Measurements from ENCODE around the gene AIP. TPM values are rescaled to one million over a fixed set of nuclear protein-coding genes. Genes with fewer than 3 reads are reported as not detected.

Gene AIP
- total and polyA plus RNA-seq, 2 donors (not counting 3 experiments of a cell fraction or from before 2014, with no cell fraction given), result 46.3 to 114 TPM

DNA sequence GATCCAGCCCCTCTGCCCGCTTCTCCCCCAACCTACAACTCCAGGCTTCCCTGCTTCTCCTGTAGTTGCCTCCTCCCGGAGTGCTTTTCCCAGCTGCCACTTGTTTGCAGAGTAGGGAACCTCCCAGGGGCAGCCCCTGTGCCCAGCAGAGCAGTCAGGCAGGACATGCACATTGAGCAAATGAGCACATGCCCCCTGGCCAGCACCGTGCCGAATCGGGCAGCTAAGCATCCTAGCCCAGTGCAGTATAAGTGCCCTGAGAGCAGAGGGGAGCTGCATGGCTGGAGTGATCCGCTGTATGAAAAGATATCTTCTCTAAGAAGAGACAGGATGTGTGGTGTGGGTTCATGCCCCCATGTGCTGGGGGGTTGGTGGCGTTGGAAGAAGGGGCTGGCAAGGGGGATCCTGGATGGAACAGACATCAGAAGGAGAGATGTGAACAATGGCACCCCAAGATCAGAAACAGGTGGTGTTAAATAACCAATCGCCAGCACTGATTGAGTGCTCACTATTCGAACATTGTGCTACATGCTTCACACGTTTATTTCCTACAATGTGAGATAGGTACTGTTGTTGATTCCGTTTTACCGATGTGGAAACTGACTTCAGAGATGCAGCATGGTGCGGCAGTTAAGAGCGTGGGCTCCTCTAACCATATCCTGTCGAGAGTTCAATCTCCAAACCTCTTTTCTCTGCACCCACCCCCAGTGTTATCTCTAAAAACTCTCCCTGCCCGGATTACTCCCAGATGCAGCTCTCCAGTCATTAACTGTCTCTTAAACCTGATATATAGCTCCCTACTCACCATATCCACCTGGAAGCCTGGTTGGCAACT, 1.2 kb downstream of the AIP start:
- Histone ChIP-seq H3K36me3 (ENCODE audit: control insufficient read depth in 2 of 2, extremely low read depth in 1 of 2, insufficient read depth in 2 of 2, low read length in 2 of 2) (peaks cover 0 to 1% of the 10 kb centered on the region in 2 experiments), H2AFZ (ENCODE audit: low read depth, low read length) (no peak overlapping the region), H3K4me1 (ENCODE audit: control insufficient read depth, extremely low read depth, insufficient read depth, low read length) (no peaks in the 10 kb centered on the region), H4K20me1 (replicated peaks; ENCODE audit: control insufficient read depth, extremely low read depth, insufficient read depth, low read length) (no peaks in the 10 kb centered on the region), H3K9ac (replicated peaks; ENCODE audit: extremely low read depth, insufficient read depth, low read length) (no peak overlapping the region), H3K9me1 (replicated peaks; ENCODE audit: control insufficient read depth, extremely low read depth, insufficient read depth, low read length) (no peaks in the 10 kb centered on the region), H3K27me3 (ENCODE audit: control insufficient read depth in 2 of 2, insufficient read depth in 2 of 2, low read length in 2 of 2) (no peaks in the 10 kb centered on the region), H3K79me2 (ENCODE audit: control insufficient read depth, insufficient read depth, low read length) (no peaks in the 10 kb centered on the region), H3K4me2 (ENCODE audit: insufficient read depth, low read length) (no peak overlapping the region), H3K4me3 (replicated peaks in 1 of 3; ENCODE audit: insufficient read depth in 1 of 3, low read depth in 1 of 3, low read length in 3 of 3) (no peak overlapping the region), H3K9me3 (replicated peaks; ENCODE audit: control insufficient read depth, insufficient read depth, low read length) (no peaks in the 10 kb centered on the region), H3K27ac (ENCODE audit: insufficient read depth, low read depth, low read length) (no peak overlapping the region)
- TF ChIP-seq FOS (IDR thresholded peaks at IDR 0.05; ENCODE audit: borderline replicate concordance, insufficient read depth, low read length), result no peak
- intact Hi-C loops (cut with micrococcal nuclease), result loop anchor here (1.0 kb wide), 3 partner anchors 15 to 41 kb away; partner anchors contain the start of genes CORO1B and TMEM134
- ChIA-PET CTCF (no interaction called here), POLR2A (no interaction called here)
- DNase-seq (ENCODE audit: low read depth, low spot score), result no peak
- dilution Hi-C loops (cut with MboI; ENCODE audit: extremely low pct_ligation_motif_present, low sequenced_read_pairs), result no loop called here
- no peak for FAIRE-seq
- no TSS peak for BruUV-seq (replicated peaks)

DNA sequence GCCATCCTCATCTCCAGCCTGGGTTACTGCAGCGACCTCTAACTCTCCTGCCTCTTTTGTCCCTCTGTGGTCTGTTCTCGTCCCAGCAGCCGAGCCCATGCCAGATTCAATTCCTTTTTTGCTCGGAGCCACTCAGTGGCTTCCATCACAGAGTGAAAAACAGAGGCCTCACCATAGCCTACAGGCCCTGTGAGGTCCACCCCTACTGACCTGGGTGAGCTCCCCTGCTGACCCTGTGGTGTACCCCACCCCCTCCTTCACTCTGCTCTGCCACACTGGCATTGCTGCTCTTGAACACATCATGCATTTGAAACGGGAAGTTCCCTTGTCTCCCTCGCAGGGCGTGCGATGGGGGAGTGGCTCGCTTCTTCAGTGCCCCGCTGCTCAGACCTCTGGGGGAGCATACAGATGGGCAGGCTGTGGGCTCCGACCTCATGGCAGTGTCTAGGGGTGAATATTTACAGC, 2.1 kb downstream of the AIP start:
- ChIA-PET POLR2A (no interaction called here), CTCF (no interaction called here)
- H3K4me3 ChIP-seq (replicated peaks in 1 of 3; ENCODE audit: insufficient read depth in 1 of 3, low read depth in 1 of 3, low read length in 3 of 3), result no peak overlapping the region
- H3K9ac ChIP-seq (replicated peaks; ENCODE audit: extremely low read depth, insufficient read depth, low read length), result no peak overlapping the region
- no TSS peak for BruUV-seq (replicated peaks)
- no peaks in the 10 kb centered on the region for H4K20me1 ChIP-seq (replicated peaks; ENCODE audit: control insufficient read depth, extremely low read depth, insufficient read depth, low read length)
- H3K79me2 ChIP-seq (ENCODE audit: control insufficient read depth, insufficient read depth, low read length), result no peaks in the 10 kb centered on the region
- H3K4me2 ChIP-seq (ENCODE audit: insufficient read depth, low read length), result no peak overlapping the region
- no peaks in the 10 kb centered on the region for H3K9me3 ChIP-seq (replicated peaks; ENCODE audit: control insufficient read depth, insufficient read depth, low read length)
- FAIRE-seq (no peak), DNase-seq (ENCODE audit: low read depth, low spot score) (no peak)
- no peaks in the 10 kb centered on the region for H3K4me1 ChIP-seq (ENCODE audit: control insufficient read depth, extremely low read depth, insufficient read depth, low read length)
- no peaks in the 10 kb centered on the region for H3K9me1 ChIP-seq (replicated peaks; ENCODE audit: control insufficient read depth, extremely low read depth, insufficient read depth, low read length)
- no peak overlapping the region for H3K27ac ChIP-seq (ENCODE audit: insufficient read depth, low read depth, low read length)
- no peaks in the 10 kb centered on the region for H3K27me3 ChIP-seq (ENCODE audit: control insufficient read depth in 2 of 2, insufficient read depth in 2 of 2, low read length in 2 of 2)
- TF ChIP-seq GATA2 (IDR thresholded peaks at IDR 0.05; ENCODE audit: insufficient read depth, insufficient read length, low read depth, low read length) (no peak), JUN (IDR thresholded peaks at IDR 0.05; ENCODE audit: borderline replicate concordance, insufficient read depth, insufficient read length, low read depth) (no peak), MYC (IDR thresholded peaks at IDR 0.05; ENCODE audit: low read depth, low read length) (no peak), CTCF (IDR thresholded peaks at IDR 0.05; ENCODE audit: extremely low read depth in 1 of 2, insufficient read depth in 1 of 2, low read depth in 1 of 2, low read length in 2 of 2) (no peak), EZH2 (IDR thresholded peaks at IDR 0.05; ENCODE audit: borderline replicate concordance, low read depth, low read length, severe bottlenecking) (no peak), POLR2AphosphoS5 (IDR thresholded peaks at IDR 0.05; ENCODE audit: insufficient read depth, low read depth, low read length) (no peak), POLR2A (IDR thresholded peaks at IDR 0.05; ENCODE audit: low read depth, low read length) (no peak), FOS (IDR thresholded peaks at IDR 0.05; ENCODE audit: borderline replicate concordance, insufficient read depth, low read length) (no peak)
- TF ChIP-seq, protein P1, sequence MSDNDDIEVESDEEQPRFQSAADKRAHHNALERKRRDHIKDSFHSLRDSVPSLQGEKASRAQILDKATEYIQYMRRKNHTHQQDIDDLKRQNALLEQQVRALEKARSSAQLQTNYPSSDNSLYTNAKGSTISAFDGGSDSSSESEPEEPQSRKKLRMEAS (IDR thresholded peaks at IDR 0.05; ENCODE audit: insufficient read depth, insufficient read length), result no peak
- dilution Hi-C loops (cut with MboI; ENCODE audit: extremely low pct_ligation_motif_present, low sequenced_read_pairs), result no loop called here
- no peak overlapping the region for H2AFZ ChIP-seq (ENCODE audit: low read depth, low read length)
- peaks cover 0 to 3% of the 10 kb centered on the region in 2 experiments for H3K36me3 ChIP-seq (ENCODE audit: control insufficient read depth in 2 of 2, extremely low read depth in 1 of 2, insufficient read depth in 2 of 2, low read length in 2 of 2)
- intact Hi-C loops (cut with micrococcal nuclease), result no loop called here

Measured in endothelial cell of umbilical vein (primary cell).